ACHN (cell line): ENCODE data around the gene ZIC5.
"Not testable (repeated sequence)": the region's sequence is repeated elsewhere in the genome, so short reads cannot be mapped to it uniquely, and the experiment has no call there.

Experiments used
- DNase-seq: peaks from one replicate; pipeline ENCODE4 v3.0.0-alpha.2; 2015
- in situ Hi-C: cut with HindIII; loops from 2 replicates; pipeline ENCODE4 v1.10.0; 2017; ENCODE audit warnings: low sequenced_read_pairs, low pct_ligation_motif_present, low pct_unique_long_range_greater_than_20kb

The ZIC5 gene

DNA sequence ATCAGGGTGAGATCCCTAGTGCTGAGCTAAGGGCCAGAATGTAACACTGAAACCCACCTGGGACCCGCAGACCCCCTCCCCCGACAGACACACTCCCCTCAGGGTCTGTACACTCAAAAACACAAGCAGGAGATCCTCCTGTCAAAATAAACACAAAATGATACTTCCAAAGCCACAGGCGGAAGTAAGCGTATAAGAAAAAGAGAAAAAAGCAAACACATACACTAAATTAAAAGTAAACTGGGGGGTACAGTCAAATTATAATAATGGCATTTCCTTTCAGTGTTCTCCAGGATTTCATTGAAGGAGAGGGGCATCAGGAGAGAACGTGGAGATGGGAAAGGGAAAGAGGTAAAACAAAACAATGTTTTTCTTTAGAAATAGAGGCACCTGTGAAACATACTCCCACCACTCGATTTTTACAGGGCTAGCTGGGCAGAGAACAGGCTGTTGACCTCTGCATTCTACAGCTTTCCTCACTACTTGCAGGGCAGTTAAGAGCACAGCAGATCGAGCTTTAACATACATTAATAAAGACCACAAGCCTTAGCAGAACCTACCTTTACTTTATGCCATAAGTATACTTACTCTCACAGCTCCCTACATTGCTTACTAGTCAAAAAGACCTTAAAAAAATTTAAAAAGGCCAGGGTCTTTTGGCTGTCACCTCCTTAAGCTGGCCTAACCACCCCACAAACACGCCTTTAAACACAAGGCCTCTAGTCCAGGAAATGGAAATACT lies 5.3 kb downstream of the ZIC5 start:
- DNase-seq, result no peak
- in situ Hi-C loops, result no loop called here

DNA sequence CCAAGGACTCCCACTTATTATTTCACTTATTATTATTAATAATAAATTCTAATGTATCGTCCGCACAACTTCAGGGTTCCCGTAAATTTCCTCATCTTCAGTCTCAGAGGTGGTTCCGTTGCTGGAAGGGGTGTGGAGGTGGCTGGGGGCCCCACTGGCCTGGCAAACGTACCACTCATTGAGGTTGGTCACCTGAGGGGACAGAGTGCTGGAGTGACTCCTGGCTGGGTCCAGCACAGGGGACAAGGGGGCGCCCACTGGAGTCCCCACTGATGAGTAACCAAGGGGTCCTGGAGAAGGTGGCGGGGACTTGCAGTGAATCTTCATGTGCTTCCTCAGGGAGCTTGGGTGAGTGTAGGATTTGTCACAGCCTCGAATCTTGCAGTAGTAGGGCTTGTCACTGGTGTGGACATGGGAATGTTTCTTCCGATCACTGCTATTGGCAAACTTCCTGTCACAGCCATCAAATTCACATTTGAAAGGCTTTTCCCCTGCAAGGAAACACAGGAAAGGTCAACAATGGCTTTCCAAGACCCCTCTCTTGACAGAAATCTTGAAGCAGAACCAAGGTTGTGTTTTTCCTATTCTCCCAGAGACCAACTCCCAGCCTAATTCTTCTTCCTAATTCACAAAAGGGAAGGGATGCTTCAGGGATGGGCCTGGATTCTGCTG lies 6.1 kb downstream of the ZIC5 start:
- no peak for DNase-seq
- in situ Hi-C loops, result no loop called here

DNA sequence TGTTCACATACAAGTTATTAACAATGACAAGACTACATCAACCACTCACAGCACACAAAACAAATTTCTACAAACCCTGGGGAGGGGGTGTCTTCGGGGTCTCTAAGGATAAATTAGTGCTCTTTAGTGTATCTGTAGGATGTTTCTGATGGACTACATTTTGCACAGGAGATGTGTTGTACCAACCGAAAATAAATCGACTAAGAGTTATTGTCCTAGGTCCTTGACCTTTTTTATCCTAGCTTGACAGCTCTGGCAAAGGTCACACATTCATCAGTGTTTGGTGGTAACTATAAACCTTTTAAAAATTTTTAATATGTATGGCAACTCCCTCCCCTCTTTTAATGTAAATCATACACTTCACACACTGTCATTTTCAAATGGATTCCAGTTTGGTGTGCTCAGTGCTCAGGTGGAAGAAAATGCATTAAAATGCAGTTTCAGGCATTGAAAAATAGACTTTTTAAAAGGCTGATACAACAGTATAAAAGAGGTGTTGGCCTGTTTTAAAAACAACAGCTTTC lies 7.7 kb downstream of the ZIC5 start:
- in situ Hi-C loops, result no loop called here

DNA sequence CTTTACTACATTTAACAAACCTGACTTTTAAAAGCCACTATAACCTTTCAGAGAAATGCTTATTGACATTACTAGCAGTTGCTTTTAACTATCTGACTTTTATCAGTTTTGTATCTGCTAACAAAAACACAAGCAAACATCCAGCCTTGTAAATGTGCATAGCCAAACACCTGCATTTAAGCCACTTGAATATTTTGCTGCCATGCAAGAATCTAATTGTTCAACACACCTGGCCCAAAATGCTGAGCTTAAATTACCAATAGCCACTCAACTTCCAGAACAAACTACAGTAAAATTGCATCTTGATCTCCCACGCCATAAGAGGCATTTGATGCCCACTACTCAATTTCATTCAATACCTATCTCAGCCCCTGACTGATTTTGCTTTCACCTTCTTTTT lies 9.3 kb downstream of the ZIC5 start:
- in situ Hi-C loops, result no loop called here
- DNase-seq, result no peak

More for the DNA sequence above, 7.7 kb downstream of the ZIC5 start:
- DNase-seq, result no peak

DNA sequence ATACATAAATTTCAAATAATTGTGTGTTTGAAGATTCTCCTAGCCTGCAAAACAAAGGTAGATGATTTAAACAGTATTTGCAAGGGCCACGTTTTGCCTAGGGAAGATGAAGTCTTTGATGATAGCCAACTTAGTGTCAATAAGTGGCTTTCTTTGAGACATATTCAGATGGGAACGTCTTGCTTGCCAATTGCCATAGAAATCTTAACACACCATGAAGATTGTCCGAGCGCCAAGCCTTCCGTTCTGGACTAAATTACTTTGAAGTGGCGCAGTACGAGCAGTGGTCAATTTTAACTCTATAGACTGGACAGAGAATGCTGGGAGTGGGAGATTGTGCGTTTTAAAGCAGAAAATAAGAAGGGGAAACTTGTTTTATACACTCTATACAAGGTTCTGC lies 9.9 kb downstream of the ZIC5 start:
- in situ Hi-C loops, result no loop called here
- no peak for DNase-seq

DNA sequence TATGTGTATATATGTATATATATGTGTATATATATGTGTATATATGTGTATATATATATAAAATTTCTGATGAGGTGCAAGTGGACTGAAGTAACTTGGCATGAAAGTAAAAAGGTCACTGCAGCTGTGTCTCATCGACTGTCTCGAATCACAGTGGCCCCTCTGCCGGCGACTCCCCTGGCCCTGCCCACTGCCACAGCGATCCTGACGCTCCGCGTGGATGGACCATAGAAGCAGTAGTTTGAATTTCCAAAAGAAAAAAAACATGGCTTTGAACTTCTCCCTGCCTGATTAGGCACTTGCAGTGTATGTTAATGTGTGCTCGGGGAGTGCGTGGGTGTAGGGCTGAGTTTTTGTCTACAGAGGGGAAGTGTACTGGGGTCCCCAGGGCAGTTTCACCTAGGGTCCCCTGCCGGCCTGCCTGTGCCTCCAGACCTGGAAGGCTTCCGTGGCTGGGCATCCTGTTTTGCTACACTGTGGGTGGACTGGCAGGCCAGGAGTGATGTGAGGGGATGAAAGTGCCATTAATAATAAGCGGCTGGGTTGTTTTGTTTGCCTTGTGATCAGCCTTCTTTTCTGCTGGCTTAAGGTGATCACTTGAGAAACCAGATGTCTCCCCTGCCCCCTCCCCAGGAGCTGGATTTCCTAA lies 10.8 kb downstream of the ZIC5 start:
- no peak for DNase-seq

DNA sequence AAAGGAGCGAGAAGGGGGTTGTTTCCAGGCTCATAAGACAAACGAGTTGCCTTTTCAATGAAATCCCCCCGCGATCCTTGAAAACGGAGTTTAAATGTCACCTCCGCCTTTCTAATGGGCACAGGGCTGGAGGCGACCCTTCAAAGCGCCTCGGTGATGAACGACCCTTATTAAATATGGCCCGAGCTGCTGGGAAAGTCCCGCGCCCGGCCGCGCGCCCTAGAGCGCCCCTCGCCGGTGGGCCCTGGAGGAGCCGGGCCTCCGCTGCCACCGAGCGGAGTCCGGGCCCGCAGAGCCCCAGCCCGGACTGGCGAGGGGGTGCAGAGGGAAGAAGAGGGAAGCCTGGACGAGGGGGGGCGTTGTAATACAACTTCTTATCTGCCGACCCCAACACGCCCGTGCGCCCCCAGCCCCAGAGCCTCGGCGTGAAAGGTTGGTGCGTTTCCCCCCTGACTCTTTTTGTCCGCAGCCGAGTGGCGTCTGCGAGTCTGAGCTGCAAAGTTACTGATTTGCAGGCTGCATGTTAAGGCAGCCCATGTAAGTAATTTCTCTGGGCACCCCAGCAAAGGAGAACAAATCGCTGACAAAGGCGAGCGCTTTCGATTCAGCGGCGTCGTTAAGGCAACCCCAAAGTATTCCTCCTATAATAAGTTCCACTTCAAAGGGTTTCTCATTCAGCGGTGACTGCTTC lies 11.9 kb downstream of the ZIC5 start:
- peak; percentile 55 for DNase-seq
- in situ Hi-C loops, result no loop called here

More for the DNA sequence above, 10.8 kb downstream of the ZIC5 start:
- in situ Hi-C loops, result no loop called here

DNA sequence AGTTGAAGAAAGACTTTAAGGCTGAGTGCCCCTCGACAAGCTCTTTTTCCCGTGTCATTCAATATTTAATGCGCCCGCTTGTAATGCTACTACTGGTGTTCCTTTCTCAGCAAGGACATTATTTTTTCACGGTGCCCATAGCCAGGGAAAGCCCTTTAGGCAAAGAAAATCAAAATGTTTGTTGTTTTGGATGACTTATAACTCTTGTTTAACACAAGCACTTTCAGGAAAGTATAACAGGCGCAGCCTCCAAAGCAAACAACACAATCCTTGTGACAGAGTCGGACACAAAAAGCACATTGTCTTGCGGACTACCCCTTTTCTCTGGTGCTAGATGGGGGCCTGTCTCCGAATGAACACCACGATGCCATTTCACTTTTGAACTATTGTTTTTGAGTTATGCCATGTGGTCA lies 12.4 kb downstream of the ZIC5 start:
- DNase-seq, result no peak
- in situ Hi-C loops, result no loop called here

DNA sequence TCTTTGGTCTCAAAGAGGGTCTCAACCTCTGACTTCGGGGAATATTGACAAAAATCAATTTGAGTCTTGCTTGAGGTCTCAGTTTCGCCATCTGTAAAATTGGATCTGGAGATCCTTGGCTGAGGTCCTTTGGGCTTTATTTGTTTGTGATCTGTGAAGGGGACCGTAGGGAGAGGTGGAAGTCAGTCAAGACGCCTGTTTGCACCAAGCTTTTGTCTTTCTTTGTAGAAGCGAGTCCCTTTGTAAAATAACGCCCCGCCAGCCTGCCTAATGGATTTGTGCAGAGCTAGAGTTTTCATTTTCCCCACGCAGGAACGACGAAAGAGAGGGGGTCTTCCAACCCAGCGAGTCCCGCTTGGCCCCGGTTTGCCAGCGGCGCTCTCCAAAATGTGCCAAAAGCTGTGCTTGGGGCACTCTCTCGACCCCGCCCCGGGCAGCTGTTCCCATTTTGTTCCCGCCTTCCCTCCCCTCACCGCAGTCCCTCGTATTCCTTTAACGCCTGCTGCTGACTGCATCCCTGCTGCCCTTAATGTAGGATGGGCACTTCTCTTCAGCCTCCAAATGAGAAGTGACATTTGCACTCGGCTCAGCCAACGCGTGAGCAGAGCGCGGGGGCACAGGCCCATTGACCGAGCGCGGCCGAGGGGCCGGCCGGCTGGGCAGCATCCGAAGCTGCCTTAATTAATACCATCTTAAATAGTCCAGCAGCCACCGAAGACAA lies 13.0 kb downstream of the ZIC5 start:
- no peak for DNase-seq
- in situ Hi-C loops, result no loop called here

DNA sequence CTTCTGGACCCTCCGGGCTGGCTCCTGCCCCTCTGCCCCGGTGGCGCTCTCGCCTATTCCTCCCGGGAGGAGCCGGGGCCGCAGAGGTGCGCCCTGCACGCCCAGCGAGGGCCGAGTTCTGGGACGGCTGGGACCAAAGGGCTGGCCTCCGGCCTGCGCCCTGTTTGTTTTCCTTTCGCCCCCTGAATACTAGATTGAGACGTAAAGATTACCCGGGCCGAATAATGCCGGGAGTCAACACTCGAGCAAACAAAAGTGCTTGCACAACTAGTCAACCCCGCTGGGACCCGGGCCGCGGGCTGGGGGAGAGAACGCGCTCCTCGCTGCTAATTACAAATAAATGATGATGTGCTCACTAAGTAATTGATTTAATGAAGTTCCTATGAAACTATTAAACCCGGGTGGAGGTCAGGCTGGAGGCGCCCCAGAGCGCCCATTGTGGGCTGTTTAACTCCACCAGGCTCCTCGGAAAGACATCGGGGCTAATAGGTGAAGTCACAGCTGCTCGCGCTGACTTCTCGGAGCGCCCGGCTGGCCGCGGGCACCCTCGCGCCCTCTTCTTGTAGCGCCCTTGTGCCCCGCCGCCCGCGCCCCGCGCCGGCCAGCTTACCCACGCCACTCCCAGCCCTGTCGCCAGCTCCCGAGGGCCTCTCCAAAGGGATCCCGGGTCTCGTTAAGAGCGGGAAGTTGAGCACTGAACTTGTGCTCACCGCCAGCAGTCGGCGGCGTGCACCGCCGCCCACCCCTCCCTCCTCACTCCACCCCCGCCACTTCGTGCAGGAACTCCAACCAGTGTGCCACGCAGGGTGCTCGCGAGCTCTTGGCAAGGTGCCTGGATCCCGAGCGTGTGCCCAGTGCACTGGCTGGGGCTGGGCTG lies 14.9 kb downstream of the ZIC5 start:
- peak; percentile 17 for DNase-seq
- in situ Hi-C loops, result no loop called here

DNA sequence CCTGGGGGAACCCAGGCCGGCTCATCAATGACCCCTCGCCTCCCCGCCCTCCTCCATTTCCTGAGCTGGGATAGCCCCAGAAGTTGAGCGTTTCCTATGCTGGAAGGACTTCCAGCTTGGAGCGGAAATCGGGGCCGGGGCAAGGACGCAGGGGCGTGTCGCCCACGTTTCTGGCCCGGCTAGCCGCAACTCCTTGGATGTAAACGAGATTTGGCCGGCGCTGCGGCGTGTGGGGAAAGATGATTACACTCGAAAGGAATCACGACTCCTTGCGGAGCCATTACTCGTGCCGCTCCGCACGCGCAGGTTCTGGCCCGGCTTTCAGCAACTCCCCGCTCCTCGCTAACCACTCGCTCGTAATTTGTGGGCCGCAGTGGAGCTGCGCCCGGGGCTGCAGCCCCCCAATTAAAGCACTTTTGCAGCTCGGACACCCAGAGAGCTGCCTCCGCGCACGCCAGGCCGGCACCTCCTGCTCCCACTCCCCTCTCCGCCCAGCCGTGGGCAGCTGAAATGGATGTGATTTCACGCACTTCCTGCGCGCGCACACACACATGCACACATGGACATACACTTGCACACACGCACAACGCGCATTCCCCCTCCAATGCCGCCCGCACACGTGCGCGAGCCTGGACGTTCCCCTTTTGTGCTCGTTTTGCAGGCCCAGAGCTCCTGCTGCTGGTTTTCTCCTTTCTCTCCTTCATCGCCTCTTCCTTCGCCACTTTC lies 15.7 kb downstream of the ZIC5 start:
- no peak for DNase-seq
- in situ Hi-C loops, result no loop called here

DNA sequence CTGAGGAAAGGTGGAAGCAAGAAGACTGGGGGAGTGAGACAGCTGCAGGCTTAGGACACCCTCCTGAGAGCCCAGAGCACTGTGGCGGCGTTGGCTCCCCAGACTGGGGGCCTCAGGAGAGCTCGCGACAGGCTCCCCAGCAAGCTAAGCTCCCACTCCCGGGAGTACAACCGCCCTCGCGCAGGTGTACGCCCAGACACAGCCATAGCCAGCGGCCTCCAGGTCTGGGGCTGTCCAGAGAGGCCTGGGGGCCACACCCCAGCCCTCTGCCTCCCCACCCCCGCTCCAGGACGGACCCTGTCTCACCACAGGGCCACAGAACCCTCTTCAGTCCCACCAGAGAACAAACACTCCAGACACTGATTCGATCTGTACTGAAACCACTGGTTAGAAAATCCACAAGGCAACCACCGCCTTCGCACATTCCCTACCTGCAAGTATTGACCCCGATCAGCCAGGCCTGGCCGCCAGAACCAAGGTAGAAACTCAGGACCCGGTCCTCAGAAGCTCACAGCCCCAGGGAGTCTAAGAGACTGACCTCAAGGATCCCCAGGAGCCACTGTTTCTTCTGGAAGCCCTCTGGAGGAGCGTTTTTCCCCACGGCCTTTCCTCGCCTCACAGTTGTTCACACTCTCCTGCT lies 16.3 kb downstream of the ZIC5 start:
- no peak for DNase-seq
- in situ Hi-C loops, result no loop called here

DNA sequence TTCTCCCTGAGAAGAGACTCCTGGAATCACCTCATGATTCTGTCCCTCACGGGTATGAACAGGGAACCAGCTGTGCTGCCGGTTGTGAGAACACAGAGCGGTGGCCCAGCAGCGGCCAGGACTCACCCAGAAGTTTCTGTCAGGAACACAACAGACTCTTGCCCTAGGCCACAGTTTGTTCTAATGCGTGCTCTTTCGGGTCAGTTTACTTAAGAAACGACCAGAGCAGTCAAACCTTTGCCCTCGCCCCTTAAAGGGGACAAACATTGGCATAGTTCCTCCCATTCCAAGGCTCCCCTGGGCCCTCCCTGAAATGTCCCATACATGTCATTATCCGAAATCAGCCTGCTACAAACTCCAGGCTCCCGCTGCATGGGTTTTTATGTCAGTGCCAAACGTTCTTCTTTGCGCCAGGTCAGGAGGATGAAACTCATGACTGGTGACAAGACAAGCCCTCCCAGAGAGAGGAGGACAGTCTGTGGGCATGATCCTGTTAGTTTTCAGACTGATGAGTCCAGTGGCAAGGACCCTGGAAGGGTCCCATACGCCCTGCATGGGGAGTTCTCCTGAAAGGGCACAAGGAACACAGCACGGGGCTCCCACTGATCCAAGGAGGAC lies 18.3 kb downstream of the ZIC5 start:
- in situ Hi-C loops, result no loop called here
- DNase-seq, result no peak

DNA sequence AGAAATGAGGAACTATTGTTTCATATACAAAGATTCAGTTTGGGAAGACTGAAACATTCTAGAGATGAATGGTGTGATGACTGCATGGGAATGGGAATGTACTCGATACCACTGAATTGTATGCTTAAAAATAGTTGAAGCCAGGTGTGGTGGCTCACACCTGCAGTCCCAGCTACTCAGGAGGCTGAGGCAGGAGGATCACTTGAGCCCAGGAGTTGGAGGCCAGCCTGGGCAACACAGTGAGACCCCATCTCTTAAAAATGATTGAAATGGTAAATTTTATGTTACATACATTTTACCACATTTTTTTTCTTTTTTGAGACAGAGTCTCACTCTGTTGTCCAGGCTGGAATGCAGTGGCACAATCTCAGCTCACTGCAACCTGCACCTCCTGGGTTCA lies 19.9 kb downstream of the ZIC5 start:
- in situ Hi-C loops, DNase-seq: not testable (repeated sequence)

DNA sequence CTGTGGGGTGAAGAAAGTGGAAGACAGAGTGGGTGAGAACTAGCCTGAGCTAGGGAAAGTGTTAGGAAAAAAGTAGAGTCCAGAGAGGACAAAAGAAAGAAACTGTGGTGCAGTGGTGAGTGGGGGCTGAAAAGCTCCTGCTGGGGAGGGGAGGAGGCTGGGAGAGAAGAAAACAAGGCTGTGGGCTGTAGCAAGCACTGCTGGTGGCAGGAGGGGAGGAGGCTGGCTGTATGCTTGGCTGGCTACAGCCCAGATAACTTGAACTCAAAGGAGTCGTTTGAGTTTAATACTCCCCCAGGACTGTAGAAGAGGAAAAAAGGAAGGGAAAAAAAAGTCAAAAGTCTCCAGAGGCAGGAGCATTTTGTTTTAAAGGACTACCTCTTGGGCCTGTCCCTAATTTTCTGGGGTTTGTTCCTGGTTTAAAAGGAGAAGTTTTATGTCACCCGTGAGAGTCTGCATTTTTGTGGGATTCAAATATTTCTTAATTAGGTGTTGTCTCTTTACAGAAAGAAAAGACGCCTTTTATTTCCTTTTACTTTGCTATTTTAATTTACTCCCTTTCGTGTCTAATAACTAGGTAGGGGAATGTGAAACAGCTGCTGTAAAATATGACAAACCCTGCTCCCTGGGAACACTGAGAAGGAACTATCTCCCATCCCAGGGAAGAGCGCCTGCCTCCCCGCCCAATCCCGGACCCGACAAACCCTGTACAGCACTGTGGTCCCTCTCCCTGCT lies 21.7 kb downstream of the ZIC5 start:
- in situ Hi-C loops, result no loop called here
- DNase-seq, result no peak
